ENCODE data around the gene CABLES2.

The CABLES2 gene

DNA sequence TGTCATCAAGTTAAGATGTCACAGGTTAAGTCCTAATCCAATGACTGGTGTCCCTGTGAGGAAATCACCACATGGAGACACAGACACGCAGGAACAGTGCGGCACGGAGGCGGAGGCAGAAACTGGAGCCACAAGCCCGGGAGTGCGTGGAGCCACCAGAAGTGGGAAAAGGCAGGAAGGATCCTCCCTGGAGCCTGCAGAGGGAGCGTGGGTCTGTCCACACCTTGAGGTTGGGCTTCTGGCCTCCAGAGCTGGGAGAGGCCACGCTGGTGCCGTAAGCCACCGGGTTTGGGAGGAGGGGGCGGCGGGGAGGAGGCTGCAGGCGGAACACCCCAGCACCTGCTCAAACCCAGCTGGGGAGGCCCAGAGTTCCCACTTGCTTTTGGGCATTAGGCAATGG lies 3.8 kb downstream of the CABLES2 start:
- DNase-seq: no peak

- DNase-seq: no peak
These were observed 4.5 kb downstream of the CABLES2 start for GRCh38 chr20:62402456-62403150.

DNA sequence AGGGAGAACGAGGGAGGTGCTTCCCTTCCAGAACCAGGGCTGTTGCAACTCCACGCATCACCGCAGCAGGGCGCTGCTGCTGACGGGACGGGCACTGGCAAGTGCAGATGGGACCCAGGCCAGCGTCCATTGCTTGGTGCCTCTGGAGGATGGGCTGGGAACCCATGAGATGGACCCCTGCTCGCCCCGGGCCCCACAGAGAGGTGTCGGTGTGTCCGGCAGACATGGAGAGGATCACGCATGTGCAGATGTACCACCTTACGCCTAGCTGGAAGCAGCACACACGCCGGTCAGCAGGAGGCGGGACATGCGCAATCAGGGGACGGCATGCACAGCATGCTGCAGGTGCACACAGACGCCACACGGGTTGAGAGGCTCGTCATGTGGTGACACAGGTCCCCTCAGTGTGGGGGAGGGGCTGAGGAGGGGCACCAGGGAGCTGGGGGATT lies 5.7 kb downstream of the CABLES2 start:
- DNase-seq: no peak

GRCh38 chr20:62400541-62400940 lies 6.5 kb downstream of the CABLES2 start:
- DNase-seq: no peak

- no peak for DNase-seq
These were observed 7.1 kb downstream of the CABLES2 start for GRCh38 chr20:62400021-62400420.

- no peak for DNase-seq
These were observed 8.8 kb downstream of the CABLES2 start for GRCh38 chr20:62398120-62398821.

GRCh38 chr20:62396367-62397239 lies 10.5 kb downstream of the CABLES2 start:
- DNase-seq: no peak

DNA sequence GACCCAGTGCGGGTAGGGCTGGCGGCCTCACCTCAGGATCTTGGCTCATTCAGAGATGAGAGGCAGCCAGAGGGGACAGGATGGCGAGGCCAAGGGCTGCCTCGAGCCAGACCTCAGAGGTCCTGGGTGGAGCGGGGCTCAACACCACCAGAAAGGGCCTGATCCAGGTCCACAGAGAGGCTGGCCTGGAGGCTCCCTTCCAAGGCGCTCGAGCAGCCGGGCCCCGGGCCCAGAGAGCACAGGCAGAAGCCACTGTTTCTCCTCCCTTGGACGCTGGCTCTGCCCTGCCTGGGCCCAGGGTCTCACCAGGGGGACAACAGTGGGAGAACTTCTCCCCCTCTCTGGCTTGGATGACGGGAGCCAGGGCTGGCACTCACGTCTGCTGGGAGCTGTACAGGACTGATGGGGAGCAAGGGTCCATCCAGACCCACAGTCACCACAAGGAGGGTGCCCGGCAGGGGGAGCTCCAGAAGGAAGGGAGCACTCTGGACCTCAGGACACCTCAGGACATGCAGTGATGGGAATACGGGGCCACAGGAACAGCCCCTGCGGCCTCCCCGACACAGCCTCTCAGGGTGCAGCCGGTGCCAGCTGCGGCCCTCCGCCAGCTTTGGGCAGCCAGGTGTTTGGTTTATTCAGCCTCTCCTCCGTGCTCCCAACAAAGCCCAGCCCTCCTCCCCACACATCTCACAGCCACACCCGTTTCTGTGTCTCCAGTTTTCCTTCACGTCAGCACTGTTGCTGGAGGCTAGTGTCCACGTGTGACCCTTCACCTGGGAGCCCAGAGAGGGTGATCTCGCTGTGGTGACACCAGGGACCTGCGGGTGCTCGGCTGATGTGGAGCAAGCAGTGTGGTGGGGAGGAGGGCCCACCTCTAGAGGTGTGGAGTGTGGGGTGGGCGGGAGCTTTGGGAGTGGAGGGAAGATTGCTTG lies 11.5 kb downstream of the CABLES2 start:
- DNase-seq: no peak

DNA sequence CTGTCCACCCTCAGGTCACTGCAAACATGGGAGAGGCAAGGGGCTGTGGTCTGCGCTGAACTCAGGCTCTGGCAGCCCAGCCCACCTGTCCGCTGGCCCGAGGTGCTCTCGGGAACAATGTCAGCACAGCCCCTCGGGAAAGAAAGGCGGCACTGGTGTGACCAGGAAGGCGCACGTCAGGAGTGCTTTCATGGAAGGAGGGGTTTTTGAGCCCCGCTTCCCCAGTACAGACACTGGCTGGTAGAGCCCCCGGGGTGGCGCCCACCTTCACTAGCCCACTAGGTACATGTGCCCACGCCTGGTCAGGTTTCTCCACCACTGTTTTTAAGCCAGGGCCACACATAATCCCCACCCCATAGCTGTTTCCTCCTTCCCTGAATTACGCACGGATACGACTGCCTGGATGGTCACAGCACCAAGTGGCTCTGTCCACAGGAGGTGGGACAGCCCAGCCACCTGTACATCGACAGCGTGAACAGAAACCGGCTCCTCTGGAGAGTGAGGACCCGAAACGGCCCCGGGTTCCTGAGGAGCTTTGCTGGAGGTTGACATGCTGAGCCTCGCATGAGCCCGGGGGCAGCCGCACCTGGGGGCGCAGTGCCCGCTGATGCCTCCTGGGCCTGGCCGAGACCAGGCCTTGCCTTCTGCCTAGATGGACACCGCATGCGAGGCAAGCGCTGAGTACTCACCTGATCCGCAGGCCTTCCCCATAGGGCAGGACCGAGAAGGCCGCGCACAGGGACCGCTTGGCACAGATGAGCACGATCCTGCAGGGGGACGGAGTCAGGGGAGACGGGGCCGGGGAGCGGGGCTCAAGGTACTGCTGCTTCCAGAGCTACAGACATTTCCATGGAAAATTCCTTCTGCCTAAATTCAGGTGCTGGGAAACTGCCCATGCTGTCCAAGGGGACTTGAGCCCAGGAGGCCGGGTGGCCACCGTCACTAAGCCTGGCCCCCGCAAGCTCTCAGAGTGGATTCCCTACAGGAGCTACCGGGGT lies 12.5 kb downstream of the CABLES2 start:
- DNase-seq: no peak

DNA sequence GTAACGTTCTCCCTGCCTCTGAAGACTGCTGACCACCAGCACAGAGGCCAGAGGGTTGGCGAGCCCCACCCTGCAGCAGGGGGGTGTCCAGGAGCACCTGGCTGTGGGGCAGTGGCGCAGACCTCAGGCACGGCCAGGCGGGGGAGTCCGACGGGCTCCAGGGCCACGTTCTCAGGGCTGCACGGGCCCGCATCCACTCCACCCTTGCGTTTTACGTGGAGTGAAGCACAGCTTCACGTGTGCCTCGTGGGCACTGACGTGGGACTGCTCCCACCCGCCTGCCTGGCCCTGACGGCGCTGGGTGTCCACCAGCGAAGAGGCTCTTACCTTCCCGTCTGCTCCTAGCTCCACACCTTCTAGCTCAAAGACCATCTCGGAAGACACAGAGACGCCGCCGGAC lies 13.3 kb downstream of the CABLES2 start:
- no peak for DNase-seq

GRCh38 chr20:62393335-62393665 lies 13.8 kb downstream of the CABLES2 start:
- DNase-seq: no peak

DNA sequence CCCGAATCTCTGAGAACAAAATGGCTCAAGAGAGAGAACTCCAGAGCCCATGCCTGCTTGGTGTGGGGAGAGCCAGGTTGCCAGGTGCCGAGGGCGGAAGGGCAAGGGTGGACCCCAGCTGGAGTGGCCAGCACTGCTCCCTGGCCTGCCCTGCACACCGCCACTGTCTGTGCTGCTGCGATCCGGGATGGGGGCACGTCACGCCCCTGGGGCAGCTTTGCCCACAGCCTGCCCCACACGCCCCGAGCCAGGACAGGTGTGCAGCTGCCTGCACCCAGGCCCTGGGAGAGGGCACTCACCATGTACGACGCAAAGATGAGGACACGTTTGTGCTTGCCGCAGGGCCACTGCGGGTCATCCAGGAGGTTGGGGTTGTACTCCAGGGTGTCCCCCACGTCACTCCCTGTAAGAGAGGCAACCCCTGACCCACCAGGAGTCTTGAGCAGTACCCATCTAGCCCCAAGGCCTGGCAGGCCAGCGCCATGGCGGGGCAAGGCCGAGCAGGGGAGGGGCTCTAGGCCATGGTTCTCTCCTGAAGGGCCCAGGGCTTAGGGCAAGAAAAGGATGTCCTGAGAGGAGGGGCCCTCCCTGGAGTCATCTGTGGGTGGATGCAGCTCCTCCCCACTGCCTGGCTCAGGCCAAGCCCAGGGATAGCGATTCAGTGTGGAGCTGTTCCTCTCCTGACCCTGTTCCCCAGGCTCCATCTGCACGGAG lies 14.3 kb downstream of the CABLES2 start:
- no peak for DNase-seq

GRCh38 chr20:62392077-62392418 lies 15.0 kb downstream of the CABLES2 start:
- no peak for DNase-seq

- DNase-seq: no peak
These were observed 15.7 kb downstream of the CABLES2 start for GRCh38 chr20:62391165-62392076.

DNA sequence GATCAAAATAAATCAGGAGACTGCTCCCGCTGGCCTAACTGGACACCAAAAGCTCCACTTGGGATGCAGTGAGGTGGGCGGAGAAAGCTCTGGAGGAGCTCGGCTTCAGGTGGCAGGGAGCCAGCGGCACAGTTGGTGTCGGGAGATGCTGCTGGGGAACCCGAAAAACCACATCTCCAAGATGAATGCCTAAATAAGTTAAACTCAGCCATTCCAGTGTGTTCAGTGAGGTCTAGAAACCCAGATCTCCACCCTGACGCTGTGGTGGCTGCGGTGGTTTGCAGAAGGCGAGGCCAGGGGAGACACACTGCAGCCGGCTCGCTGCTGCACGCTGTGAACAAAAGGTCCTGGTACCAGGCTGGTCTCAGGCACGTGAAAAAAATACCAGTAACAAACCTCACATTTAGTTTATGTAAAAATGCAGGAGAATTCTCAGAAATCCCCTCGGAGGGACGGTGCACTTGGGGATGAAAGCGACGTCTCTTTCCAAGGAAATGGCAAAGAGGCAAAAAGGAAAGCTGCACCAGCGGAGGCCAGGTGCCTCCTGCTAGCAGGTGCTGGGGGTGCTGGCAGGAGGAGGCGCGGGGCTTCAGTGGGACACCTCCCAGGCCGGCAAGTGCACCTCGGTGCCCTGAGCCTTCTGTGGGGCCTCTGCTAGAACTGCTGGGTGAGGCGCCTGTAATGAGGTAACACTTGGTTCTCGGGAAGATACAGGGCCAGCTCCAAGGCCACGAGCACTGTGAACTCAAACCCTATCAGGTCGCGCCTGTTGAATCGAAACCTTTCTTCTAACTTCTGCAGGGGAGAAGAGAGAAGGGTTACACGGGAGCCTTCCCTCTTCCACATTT lies 16.5 kb downstream of the CABLES2 start:
- DNase-seq: no peak

DNA sequence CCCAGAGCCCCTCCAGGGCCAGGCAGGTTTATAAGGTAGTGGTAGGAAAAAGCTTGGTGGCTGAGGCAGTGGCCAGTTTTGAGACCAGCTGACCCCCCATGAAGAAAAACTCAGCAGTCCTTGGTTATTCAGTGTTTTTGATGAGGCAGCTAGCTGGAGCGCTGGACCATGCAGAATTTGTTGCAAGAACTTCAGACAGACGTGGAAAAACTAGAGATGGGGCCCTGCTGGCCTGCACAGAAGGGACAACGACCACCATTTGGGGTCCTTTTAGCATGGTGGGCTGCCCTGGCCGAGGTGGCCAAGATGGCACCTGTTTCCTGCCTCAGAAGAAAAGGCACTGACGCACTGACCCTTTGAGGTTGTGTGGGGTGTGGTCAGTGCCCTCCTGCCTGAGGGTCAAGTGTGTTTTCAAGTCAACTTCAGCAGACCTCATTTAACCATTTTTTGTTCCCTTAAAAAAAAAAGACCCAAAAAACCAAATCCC lies 17.4 kb downstream of the CABLES2 start:
- no peak for DNase-seq

- no peak for DNase-seq
These were observed 18.1 kb downstream of the CABLES2 start for GRCh38 chr20:62388839-62389600.
